Mesenteric fat pad (tissue), 1 donor: ENCODE measurements around the gene TTC7B. TPM values are rescaled to one million over a fixed set of nuclear protein-coding genes. Genes with fewer than 3 reads are reported as not detected.

ENCODE experiments used
- DNase-seq: peaks from one replicate; pipeline ENCODE4 v3.0.0-alpha.2; 2020; ENCODE audit warnings: low spot score
- total RNA-seq: library from RNA; stranded (reverse); fragmentation: NEBNext Ultra II Directional; extraction: Animal tissue kit (Norgen Biotek cat#: 25700); gene quantifications from one replicate; pipeline ENCODE4 v1.2.1, GENCODE V29; 2021
- donor health status: DM: yes; HTN: yes; CAD: no.

Gene TTC7B
- total RNA-seq, 1 donor from 2014 or later, result 92.3 TPM

DNA sequence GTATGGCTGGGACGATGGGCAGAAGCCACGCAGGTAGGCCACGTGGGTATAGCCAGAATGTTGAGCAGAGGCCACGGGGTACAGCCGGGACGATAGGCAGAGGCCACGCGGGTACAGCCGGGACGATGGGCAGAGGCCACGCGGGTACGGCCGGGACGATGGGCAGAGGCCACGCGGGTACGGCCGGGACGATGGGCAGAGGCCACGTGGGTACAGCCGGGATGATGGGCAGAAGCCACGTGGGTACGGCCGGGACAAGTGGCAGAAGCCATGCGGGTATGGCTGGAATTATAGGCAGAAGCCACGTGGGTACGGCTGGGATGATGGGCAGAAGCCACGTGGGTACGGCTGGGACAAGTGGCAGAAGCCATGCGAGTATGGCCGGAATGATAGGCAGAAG, 195.0 kb downstream of the TTC7B start:
- DNase-seq, result no peak

DNA sequence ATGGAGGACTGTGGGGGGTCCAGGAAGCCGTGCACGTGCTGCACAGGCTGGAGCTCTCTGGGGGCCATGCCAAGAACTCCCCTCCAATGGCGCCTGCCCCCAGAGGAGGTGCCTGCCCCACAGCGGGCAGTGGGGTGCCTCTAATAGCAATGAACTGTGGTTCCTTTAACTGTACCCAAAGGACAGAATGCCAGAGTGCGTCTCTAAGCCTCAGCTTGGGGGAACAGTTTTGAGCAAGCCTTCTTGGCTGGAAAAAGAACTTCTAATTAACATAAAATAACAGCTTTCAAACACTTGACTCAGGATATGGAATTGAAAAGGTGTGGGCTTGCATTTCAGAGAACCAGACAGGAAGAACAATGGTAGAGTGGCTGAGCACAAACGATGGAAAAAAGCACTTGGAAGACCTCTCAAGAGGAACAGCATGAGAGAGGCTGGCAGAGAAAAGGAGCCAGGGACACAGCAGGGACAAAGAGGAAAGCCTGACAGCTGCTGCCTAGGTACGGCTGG, 195.6 kb downstream of the TTC7B start:
- DNase-seq, result no peak

DNA sequence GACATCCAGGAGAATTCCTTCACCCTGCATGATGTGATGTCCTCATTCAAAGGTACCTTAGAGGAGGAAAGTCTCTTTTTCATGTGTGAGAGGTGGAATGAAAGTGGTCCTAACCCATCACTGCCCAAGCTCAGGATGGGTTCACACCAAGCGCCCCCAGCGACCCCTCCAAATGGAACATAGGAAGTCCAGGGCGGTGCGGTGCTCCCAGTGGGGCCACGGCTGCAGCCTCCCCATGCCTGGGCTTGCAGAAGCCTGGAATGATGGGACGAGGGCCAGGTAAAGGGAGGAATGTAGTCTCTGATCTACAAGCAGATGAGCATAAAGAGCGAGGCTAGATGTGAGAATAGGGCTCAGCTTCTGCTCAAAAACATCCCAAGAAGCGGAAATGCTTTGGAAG, 196.3 kb downstream of the TTC7B start:
- DNase-seq, result no peak

DNA sequence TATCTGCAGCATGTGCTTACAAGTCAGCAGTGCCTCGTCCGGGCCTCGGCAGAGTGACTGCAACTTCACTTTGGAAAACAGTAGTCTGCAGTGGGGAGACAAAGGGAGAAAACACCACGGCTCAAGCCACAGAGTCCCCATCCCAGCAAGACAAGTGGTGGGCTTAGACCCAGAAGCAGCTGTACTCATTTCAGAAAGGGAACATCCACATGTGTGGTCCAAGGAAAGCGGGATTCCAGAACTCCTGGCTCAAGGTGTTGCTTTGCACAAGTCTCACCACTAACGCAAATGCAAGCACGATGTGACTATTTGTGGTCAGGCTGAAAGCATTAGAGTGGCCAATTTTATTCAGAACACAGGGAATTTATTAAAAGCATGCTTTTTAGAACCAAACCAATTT, 198.3 kb downstream of the TTC7B start:
- no peak for DNase-seq

DNA sequence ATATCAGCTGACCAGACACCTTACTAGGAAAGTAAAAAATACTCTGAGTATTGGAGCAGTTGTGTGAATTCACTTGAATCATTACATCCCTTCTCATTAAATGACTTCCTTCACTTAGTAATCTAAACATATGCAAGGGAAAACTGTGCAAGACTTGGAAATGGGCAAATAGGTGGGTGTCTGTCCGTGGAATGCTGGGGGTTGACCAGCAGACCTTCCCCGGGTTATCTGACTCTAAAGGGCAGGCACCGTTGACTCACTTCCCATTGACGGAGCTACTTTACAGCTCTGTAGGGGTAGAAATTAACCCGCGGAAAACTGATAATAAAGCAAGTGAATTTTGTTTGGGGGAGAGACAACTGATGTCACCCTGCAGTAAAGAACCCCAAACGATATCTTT, 199.3 kb downstream of the TTC7B start:
- DNase-seq, result no peak

DNA sequence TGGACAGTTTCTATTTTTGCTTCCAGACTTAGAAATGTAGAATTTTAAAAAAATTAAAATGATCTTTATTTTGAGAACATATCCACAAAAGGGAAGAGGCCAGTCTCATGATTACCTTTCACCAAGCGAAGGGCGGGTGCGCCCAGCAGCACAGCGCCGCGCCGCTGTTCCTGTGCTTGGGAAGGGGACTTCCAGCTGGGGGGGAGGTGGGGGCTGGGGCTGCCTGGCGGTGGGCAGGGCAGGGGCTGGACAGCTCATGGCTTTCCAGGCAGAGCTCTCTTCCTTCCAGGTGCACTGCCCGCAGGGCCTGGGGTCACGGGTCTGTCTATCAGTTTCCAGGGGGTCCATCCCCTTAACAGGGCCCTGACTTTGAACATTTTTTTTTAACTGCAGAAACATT, 199.9 kb downstream of the TTC7B start:
- no peak for DNase-seq

DNA sequence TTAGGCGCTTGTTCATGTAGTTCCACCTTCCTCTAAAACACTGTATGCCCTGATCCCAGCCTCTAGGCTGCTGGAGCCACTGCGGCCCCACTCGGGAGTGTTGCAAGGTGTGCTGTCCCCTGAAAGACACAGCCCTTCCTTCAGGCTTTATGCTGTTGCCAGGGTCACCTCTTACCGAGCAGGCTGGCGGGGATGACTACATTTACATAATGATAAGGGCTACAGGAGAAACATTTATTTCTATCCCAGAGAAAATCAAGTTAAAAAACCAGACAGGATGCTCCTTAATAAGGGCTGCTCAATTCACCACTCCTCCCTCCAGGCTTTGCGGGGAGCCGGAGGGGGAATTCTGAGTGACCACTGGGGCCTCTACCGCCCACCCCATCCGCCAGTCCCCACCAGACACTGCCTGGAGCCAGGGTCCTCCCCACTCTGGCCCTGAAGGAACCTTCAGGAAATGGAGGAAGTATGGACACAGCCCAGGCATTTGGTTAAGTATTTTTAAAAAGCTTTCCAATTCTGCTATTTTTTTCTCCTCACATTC, 200.6 kb downstream of the TTC7B start:
- no peak for DNase-seq

DNA sequence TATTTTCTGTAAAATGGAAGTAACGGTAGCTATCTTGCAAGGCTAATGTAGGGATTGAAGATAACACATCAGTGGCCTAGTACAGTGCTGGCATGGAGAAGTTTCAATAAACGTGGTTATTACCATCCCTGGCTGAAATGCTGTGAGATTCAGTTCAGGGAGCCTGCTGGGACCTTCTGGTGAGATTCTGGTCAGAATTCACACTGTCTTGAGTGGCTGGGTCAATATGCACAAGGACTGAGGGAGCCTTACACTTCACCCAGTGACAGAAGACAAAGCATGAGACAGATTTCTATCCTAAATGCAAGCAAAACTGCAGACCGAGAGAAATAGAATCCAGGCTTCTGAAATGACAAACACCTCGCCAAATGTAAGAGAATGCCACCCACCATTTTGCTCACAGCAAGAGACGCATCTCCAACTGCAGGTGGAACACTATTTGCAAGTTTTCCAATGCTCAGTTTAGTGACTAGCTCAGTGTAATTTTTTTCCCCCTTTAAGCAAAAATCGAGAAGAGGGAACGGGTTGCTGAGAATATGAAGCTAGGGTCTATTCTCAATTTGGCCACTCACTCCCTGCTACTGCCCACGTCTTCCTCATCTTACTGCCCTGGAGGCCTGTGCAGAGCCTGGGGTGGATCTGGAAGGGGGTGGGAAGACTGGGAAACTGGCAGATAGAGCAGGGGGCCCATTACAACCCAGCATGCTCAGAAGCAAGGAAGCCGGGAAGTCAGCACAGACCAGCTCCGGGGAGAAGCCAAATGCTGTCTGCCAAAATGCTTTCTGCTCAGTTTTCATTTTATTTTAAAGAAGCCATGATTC, 201.3 kb downstream of the TTC7B start:
- no peak for DNase-seq

DNA sequence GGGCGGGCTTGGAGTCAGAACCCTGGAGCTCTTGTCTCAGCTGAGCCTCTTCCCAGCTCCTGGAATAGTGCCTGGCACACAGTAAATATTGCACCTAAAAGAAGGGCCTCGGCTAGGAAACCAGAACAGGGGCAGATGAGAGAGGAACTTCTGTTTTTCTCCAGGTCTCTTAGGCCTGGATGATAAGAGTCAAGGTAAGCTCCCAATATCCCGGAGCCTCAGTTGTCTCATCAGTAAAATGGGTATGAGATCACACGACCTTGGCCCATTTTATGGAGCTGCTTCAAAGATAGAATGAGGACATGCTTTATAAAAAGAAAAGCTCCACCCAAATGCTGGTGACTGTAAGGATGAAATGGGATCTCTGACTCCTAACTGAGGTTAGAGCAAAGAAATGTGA, 202.2 kb downstream of the TTC7B start:
- no peak for DNase-seq

DNA sequence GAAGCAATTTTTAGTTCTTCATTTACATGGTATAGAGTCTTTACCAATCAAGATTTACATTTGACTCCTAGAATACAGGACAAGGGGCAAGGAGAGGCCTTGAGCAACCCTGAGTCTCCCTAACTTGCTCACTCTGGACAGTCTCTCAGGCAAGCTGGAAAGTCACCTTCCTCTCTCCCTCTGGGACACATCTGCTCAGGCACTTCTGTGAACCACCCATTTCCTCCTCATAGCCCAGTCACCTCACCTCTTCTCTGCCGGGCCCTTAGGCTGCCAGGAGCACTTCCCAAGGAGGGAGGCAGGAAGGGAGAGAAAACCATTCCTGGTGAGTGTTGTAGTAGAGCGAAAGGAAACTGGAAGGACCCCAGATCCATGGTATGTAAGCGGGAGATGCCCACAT, 202.8 kb downstream of the TTC7B start:
- no peak for DNase-seq

DNA sequence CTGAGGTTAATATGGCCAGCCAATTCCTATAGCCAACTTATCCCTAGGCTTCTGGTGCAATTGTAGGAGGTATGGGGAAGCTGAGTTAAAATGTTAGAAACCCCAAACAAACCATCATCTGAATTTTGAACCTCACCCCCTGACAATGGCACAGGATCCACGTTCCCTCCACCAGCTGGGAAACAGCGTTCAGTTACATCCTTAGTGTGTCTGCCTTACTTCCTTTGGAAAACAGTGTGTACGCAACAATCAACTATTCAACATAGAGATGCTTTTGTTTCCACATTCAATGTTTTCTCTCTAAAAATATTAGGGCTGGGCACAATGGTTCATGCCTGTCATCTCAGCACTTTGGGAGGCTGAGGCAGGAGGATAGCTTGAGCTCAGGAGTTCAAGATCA, 203.4 kb downstream of the TTC7B start:
- DNase-seq, result no peak

DNA sequence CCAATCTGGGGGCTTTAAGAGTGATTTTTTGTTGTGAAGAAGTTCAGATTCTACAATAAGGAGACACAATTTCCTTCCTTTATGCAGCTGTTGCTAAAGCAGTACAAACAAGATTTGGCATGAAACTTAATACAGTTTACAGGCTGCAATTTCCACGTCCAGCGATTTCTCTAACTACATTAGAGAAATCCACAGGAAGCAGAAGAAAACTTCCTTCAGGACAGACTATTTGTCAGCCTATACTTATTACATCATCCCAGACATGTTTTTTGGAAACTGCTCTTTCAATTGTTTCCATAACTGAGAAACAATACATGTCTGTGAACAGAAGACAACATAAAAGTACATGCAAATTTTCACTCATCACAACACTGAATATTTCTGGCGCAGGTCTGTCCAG, 204.3 kb downstream of the TTC7B start:
- DNase-seq, result no peak

DNA sequence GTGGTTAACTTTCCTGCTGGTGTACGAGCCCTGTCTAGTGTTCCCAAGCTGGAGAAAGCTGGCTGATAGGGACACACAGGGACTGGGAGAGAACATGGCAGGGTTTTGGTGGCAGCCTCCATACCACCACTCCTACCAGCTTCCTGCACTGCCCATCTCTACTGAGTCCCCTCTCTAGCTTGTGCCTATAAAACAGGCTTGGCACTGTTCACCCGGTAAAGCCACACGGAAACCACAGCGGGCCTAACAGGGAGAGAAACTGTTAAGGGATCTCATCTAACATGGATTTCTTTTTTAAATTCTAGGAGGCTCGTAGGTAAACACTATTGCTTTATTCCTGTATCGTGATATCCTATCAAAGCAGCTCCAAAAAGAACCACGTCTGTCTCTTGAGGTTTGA, 204.7 kb downstream of the TTC7B start:
- DNase-seq, result no peak

DNA sequence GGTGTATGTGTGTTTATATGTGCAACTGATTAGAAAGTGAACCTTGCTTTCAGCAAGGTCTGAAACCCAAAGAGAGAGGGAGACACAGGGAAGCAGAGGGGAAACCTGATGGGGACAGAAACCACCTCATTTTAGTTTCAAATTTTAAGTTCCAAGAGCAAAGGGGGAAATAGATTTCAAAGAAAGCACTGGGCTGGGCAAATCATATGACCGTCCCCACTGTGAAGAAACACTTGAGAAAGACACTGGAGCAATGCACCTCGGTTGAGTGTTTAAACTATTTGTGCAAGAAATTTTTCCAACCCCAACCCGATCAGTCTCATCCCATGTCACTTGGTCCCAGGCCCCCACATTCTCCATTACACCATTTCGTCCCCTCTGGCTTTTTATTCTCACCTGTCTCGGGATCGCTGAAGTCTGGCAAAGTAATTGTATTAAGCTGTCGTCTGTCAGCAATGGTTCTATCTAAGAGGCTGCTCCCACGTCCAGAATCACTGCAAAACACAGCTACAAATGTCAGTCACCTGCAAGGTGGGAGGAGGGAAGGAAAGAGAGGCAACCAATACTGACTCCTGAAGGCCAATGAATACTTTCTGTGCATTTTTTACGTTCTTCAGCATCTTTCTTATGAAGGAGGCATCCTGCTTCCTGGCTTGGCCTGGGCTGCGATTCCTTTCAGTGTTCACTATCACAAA, 205.7 kb downstream of the TTC7B start:
- no peak for DNase-seq

DNA sequence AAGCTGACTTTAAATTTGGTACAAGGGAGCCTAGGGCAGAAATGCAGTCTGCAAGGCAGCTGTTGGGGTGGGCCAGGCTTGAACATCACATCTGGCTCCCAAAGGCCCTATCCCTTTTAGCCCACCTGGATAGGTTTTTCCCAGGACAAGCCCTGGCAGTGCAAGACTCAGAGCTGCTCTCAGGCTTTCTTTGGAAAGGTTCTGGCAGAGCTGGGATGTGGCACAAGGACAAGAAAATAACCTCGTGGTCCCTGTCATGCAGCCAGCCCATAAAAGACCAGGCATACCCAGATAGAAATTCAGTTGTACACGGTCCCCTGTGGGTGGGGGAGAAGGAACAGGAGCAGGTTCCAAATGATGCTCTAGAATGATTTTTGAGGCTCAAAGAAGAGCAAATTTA, 206.9 kb downstream of the TTC7B start:
- no peak for DNase-seq

DNA sequence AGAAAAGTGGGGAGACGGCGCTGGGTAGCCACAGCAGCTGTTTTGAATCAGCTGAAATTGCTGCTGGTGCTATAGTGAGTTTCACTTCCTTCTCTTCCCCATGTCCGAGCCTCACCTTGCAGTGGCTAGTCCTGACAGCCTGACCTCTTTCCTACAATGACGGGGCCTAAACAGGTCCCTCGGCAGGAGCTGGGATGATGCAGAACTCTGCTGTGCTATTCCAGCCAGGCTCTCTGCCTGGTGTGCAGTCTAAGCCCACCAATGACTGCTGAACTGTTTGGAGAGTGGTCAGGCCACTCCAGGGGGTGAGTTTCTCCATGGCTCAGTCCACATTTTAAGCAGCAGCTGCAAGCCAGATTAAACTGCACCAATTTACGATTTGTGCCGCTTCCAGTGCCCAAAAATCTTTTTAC, 207.3 kb downstream of the TTC7B start:
- DNase-seq, result no peak

DNA sequence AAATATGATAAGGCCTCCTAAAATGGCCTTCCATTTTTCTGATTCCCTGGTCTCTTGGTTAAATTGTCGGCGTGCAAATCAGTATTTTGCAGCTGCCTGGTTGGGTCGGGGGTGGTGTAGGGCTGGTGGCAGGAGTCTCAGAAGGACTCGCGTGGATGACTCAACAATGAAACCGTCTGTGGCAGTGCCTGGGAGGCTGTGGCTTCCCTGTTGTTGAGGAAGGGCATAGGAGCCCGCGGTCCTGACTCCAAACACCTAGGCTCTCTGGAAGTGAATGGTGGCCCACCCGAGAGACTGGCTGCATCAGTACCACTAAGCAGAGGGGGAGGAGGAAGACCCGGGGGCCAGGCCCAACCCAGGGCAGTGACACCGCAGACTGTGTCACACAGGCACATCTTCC, 207.9 kb downstream of the TTC7B start:
- DNase-seq, result peak; percentile 64

DNA sequence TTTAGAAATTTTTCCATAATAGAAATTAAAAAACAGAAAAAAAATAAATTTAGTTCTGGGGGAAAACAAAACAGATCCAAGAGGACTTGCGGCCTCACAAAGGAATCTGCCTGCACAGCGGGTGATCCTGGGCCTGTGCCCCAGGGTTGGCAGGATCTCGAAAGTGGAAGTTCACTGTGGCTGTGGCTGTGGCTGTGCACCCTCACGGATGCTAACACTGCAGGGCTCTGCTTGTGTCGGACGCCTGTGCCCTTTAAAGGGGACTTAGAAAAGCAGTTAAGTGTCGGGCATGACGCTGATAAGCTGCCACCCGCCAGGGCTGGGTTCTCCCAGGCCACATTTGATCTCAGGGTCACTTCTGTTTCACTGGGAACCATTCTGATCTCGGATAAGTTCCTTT, 209.1 kb downstream of the TTC7B start:
- DNase-seq, result peak; percentile 71

DNA sequence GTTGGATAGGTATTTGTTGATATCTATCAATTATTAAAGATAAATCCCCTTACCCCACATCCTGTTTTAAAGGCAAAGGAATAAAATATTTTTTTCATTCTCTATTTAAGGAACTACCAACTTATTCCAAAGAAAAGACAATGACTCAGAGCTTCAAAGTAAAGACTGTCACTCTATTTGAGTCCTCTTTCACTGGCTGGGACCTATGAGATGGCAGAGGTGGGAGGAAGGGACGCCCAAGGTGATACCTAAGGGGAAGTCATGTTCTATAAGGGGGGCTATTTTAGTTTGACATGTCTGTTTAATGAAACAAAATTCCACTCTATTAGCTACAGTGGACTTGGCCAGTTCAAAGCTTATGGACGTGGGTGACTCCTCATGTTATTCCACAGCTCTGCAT, 209.8 kb downstream of the TTC7B start:
- DNase-seq, result peak; percentile 35

DNA sequence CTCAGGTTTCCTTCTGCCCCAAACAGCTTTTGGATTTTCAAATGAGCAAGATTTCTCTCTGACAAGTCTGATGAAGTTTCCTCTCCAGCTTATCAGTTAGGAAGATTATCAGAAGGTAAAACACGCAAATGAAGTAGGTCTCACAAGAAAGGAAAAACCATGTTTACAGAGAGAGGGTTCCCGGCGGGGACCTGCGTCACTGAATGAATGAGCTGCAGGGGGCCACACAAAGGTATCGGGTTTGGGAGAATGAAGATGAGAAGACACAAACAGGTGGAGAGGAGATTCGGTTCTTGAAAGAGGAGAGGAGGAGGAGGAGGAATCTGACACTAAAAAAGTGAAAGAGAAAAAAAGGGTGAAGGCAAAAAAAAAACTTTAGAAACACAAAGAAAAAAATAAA, 210.8 kb downstream of the TTC7B start:
- DNase-seq, result peak; percentile 30

DNA sequence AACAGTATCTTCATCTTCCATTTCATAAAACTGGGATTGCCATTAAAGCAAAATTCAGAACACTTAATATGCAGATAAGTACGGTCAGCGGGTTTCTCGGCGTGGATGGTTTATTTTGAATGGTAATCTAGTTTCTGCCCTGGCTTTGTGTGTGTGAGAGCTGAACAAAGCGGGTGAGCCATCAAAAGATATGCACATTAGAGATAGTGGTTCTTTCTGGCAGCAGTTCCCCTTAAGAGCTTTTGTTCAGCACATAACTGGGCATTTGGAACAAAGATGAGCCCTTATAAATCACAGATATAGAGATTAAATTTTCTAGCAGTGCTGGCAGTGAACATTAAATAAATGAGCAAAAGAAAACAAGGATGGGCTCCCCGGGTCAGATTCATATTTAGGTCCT, 211.9 kb downstream of the TTC7B start:
- DNase-seq, result no peak

DNA sequence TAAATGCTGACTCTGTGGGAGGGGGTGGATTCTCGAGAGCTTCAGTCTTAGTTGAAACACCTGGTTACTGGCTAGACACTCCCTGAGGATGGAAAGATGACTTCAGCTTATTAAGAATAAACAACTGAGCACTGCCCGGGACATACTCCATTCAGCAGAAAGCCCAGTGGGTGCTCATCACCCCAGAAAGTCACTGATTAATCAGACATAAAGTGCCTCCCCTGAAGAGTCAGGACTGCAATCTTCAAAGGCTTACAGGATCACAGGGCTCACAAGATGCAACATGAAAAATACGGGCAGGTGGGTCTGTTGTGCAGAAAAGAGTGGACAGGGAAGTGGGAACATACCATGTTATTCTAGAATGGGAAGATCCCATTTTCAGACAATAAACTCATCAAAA, 212.4 kb downstream of the TTC7B start:
- peak; percentile 11 for DNase-seq

DNA sequence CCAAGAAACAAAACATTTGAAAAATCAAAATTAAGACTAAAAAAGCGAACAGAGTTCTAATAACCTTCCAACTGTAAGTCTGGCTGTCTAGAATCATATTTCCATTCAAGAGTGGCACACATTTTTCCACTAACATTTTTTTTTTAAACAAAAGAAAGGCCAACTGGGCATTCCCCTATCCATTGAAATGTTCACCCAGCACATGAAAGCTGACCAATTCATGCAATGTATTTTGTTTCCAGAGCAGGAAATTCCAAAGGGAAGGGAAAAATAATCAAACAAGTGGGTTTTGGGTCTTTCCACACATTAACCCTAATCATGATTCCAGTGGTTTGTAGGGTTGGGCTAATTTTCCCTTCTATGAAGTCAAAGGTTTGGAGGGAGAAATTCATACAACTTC, 212.9 kb downstream of the TTC7B start:
- DNase-seq, result no peak
